Stimulated activated naive CD8-positive, alpha-beta T cell treated with anti-CD3 and anti-CD28 coated beads, Interleukin-15, amount 100 ng/mL, for 72 hours (primary cell): ENCODE results near the gene ZNF235.
"Not testable (repeated sequence)": the region's sequence is repeated elsewhere in the genome, so short reads cannot be mapped to it uniquely, and the experiment has no call there.

Experiments
- ATAC-seq: fragments of 150-1000 bp; cut with Tn5 transposase; 2 replicates; pipeline ENCODE4 v1.10.0; 2021; ENCODE audit warnings: mild to moderate bottlenecking, moderate library complexity
- DNase-seq, 2 donors: peaks; one replicate each; pipeline ENCODE4 v3.0.0; 2021 to 2022
- H3K27ac Mint-ChIP-seq, 2 donors: one replicate each; pipeline ENCODE4 v1.8.0; 2022; ENCODE audit warnings: mild to moderate bottlenecking in 2 of 2, mixed read lengths in 2 of 2, moderate library complexity in 2 of 2
- H3K27me3 Mint-ChIP-seq: one replicate; pipeline ENCODE4 v1.8.0; 2022; ENCODE audit warnings: mixed read lengths
- H3K4me1 Mint-ChIP-seq: one replicate; pipeline ENCODE4 v1.8.0; 2022; ENCODE audit warnings: mild to moderate bottlenecking, mixed read lengths
- H3K4me3 Mint-ChIP-seq, 2 donors: one replicate each; pipeline ENCODE4 v1.8.0; 2022; ENCODE audit warnings: mild to moderate bottlenecking in 2 of 2, mixed read lengths in 2 of 2, moderate library complexity in 1 of 2
- H3K9me3 Mint-ChIP-seq, 2 donors: one replicate each; pipeline ENCODE4 v1.8.0; 2022; ENCODE audit warnings: mixed read lengths in 2 of 2

The ZNF235 gene

GRCh38 chr19:44280916-44281315, 23.9 kb downstream of the ZNF235 start:
- Mint-ChIP-seq H3K27ac (no peak overlapping the region), H3K9me3 (peaks cover 53 to 80% of the 10 kb centered on the region in 2 donors), H3K27me3 (no peaks in the 10 kb centered on the region), H3K4me3 (no peak overlapping the region), H3K4me1 (no peaks in the 10 kb centered on the region)
- no peak for DNase-seq
- ATAC-seq = no peak

GRCh38 chr19:44278181-44278690, 26.6 kb downstream of the ZNF235 start:
- H3K4me3 Mint-ChIP-seq = no peak overlapping the region
- DNase-seq (no peak), ATAC-seq (no peak)
- H3K4me1 Mint-ChIP-seq = no peaks in the 10 kb centered on the region
- H3K27me3 Mint-ChIP-seq = no peaks in the 10 kb centered on the region
- H3K27ac Mint-ChIP-seq = no peak overlapping the region
- peaks cover 48 to 70% of the 10 kb centered on the region in 2 donors for H3K9me3 Mint-ChIP-seq

DNA sequence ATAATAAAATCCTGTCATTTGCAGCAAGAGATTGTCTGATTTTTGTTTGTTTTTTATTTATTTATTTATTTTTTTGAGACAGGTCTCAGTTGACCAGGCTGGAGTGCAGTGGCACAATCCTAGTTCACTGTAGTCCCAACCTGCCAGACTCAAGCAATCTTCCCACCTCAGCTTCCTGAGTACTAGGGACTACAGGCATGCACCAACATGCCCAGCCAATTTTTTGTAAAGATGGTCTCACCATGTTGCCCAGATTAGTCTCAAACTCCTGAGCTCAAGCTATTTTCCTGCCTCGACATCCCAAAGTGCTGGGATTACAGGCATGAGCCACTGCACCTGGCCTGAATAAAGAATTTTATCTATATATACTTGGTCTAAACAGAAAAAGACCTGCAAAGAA, 27.5 kb downstream of the ZNF235 start:
- H3K27me3 Mint-ChIP-seq = no peaks in the 10 kb centered on the region
- DNase-seq (no peak), ATAC-seq (no peak)
- no peaks in the 10 kb centered on the region for H3K4me1 Mint-ChIP-seq
- H3K4me3 Mint-ChIP-seq = no peak overlapping the region
- H3K27ac Mint-ChIP-seq = no peak overlapping the region
- H3K9me3 Mint-ChIP-seq = peaks cover 50 to 70% of the 10 kb centered on the region in 2 donors

- H3K27me3 Mint-ChIP-seq = no peaks in the 10 kb centered on the region
- ATAC-seq (no peak), DNase-seq (no peak)
- peaks cover 51 to 75% of the 10 kb centered on the region in 2 donors for H3K9me3 Mint-ChIP-seq
- no peak overlapping the region for H3K27ac Mint-ChIP-seq
- peaks cover 13% of the 10 kb centered on the region for H3K4me1 Mint-ChIP-seq
- H3K4me3 Mint-ChIP-seq = peak overlapping the region; percentile 76 to 82
Measured at GRCh38 chr19:44260695-44261446, 44.0 kb downstream of the ZNF235 start.

- Mint-ChIP-seq H3K27ac (no peak overlapping the region), H3K9me3 (peaks cover 52 to 75% of the 10 kb centered on the region in 2 donors), H3K27me3 (no peaks in the 10 kb centered on the region), H3K4me1 (peaks cover 13% of the 10 kb centered on the region), H3K4me3 (peak overlapping the region; percentile 76 to 82)
- ATAC-seq (no peak), DNase-seq (no peak)
Measured at GRCh38 chr19:44260343-44260681, 44.5 kb downstream of the ZNF235 start.

- DNase-seq (no peak), ATAC-seq (no peak)
- Mint-ChIP-seq H3K4me3 (peak overlapping the region in 1 of 2 donors; percentile 76), H3K9me3 (peaks cover 59 to 82% of the 10 kb centered on the region in 2 donors), H3K27me3 (no peaks in the 10 kb centered on the region), H3K4me1 (peaks cover 13% of the 10 kb centered on the region), H3K27ac (no peak overlapping the region)
Measured at GRCh38 chr19:44258835-44259413, 45.9 kb downstream of the ZNF235 start.

DNA sequence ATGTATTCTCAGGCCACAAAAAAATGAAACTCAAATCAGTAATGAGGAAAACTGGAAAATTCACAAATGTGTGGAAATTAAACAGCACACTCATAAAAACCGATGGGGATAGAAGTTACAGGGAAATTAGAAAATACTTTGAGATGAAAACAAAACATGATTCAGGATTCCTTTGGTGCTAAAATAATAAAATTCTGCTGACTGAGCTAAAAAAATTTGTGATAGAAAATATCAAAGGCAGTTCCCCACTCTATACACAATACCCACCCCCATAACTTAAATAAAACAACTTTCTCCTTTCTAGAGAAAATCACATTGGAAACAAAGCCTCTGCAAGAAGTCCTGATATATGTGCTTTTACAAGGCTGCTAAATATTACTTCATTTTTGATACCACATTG, 46.7 kb downstream of the ZNF235 start:
- DNase-seq = no peak
- Mint-ChIP-seq H3K27me3 (no peaks in the 10 kb centered on the region), H3K4me1 (peaks cover 13% of the 10 kb centered on the region), H3K27ac (no peak overlapping the region), H3K4me3 (no peak overlapping the region), H3K9me3 (peaks cover 60 to 86% of the 10 kb centered on the region in 2 donors)
- no peak for ATAC-seq

DNA sequence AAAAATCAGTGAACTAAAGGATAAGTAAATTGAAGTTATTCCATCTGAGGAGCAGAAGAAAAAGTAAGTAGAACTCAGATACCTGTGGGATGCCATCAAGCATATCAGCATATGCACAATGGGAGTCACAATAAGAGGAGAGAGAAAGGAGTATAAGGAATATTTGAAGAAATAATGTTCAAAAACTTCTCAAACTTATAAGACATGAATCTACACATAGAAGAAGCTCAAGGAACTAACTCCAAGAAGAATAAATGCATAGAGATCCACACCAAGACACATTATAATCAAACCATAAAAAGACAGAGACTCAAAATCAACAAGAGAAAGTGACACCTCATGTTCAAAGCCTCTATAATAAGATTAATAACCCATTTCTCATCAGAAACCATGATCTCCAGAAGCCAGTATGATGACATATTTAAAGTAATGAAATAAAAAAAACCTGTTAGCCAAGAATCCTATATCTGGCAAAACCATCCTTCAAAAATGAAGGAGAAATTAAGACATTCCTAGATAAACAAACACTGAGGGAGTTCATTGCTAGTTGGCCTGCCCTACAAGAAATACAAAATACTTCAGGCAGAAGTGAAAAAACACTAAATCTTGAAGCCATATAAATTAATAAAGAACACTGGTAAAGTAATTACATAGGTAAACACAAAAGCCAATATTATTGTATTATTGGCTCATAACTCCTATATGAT, 49.0 kb downstream of the ZNF235 start:
- Mint-ChIP-seq H3K4me1 (peaks cover 13% of the 10 kb centered on the region), H3K27me3 (no peaks in the 10 kb centered on the region), H3K4me3 (no peak overlapping the region), H3K27ac (no peak overlapping the region), H3K9me3 (peaks cover 76 to 94% of the 10 kb centered on the region in 2 donors)
- DNase-seq = no peak
- ATAC-seq = no peak

- Mint-ChIP-seq H3K4me1 (peaks cover 1% of the 10 kb centered on the region), H3K4me3 (no peak overlapping the region), H3K27me3 (no peaks in the 10 kb centered on the region), H3K9me3 (peaks cover 81 to 95% of the 10 kb centered on the region in 2 donors), H3K27ac (no peak overlapping the region)
- no peak for ATAC-seq
- no peak for DNase-seq
Measured at GRCh38 chr19:44254496-44254895, 50.3 kb downstream of the ZNF235 start.

- not testable (repeated sequence) for H3K27ac Mint-ChIP-seq, H3K27me3 Mint-ChIP-seq, H3K4me3 Mint-ChIP-seq, DNase-seq, ATAC-seq, H3K4me1 Mint-ChIP-seq
- peaks cover 78 to 99% of the 10 kb centered on the region in 2 donors for H3K9me3 Mint-ChIP-seq
Measured at GRCh38 chr19:44253392-44253791, 51.4 kb downstream of the ZNF235 start.

GRCh38 chr19:44252332-44252731, 52.5 kb downstream of the ZNF235 start:
- H3K4me1 Mint-ChIP-seq, H3K4me3 Mint-ChIP-seq, H3K27me3 Mint-ChIP-seq, DNase-seq, H3K27ac Mint-ChIP-seq, ATAC-seq: not testable (repeated sequence)
- peaks cover 73 to 94% of the 10 kb centered on the region in 2 donors for H3K9me3 Mint-ChIP-seq

DNA sequence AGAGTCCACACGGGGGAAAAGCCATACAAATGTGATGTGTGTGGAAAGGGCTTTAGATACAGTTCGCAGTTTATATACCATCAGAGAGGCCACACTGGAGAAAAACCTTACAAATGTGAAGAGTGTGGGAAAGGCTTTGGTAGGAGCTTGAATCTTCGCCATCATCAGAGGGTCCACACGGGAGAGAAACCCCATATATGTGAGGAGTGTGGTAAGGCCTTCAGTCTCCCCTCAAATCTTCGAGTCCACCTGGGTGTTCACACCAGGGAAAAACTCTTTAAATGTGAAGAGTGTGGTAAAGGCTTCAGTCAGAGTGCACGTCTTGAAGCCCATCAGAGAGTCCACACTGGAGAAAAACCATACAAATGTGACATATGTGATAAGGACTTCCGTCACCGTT, 68.4 kb downstream of the ZNF235 start:
- no peak for ATAC-seq
- Mint-ChIP-seq H3K9me3 (peaks cover 57 to 67% of the 10 kb centered on the region in 2 donors), H3K4me1 (no peaks in the 10 kb centered on the region), H3K27me3 (no peaks in the 10 kb centered on the region), H3K4me3 (no peak overlapping the region), H3K27ac (no peak overlapping the region)
- DNase-seq = no peak
